ENCODE results near the gene PLSCR5. TPM values are rescaled to one million over a fixed set of nuclear protein-coding genes. Genes with fewer than 3 reads are reported as not detected.

Gene PLSCR5
- total and polyA plus RNA-seq, 2 donors (not counting 1 experiment from before 2014, with no cell fraction given) = not detected

DNA sequence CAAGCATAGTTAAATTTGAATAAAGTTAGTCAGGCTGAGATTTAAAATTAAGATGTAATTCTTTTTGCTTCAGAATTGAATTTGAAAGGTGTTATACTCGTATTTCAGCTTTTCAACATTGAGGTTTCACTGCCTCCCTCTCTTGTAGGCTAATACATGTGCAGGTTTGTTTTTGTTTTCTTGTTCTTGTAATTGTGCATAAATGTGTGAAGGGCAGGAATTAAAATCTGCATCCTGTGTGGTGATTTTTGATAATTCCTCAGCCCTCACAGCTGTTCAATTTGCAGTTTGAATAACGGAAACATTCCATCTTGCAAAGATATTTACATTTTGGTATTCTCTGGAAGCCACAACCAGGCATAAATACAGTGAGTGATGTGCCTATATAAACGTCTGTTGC lies 35.8 kb downstream of the PLSCR5 start:
- peak in 1 of 2 donors; percentile 6 for DNase-seq (ENCODE audit: low read depth in 2 of 2)
- no peak for TF ChIP-seq EZH2 (IDR thresholded peaks at IDR 0.05; ENCODE audit: low read length, missing control alignments)
- TF ChIP-seq, protein P1, sequence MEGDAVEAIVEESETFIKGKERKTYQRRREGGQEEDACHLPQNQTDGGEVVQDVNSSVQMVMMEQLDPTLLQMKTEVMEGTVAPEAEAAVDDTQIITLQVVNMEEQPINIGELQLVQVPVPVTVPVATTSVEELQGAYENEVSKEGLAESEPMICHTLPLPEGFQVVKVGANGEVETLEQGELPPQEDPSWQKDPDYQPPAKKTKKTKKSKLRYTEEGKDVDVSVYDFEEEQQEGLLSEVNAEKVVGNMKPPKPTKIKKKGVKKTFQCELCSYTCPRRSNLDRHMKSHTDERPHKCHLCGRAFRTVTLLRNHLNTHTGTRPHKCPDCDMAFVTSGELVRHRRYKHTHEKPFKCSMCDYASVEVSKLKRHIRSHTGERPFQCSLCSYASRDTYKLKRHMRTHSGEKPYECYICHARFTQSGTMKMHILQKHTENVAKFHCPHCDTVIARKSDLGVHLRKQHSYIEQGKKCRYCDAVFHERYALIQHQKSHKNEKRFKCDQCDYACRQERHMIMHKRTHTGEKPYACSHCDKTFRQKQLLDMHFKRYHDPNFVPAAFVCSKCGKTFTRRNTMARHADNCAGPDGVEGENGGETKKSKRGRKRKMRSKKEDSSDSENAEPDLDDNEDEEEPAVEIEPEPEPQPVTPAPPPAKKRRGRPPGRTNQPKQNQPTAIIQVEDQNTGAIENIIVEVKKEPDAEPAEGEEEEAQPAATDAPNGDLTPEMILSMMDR (conservative IDR thresholded peaks at IDR 0.05 in 1 of 2, IDR thresholded peaks at IDR 0.05 in 1 of 2; ENCODE audit: low read depth in 1 of 2, low read length in 2 of 2) = no peak
- Histone ChIP-seq H3K27me3 (ENCODE audit: control insufficient read depth, insufficient read depth, low read length) (no peaks in the 10 kb centered on the region), H3K9me3 (ENCODE audit: control insufficient read depth, insufficient read depth, low read depth, low read length) (no peaks in the 10 kb centered on the region), H3K4me3 (replicated peaks in 1 of 4; ENCODE audit: control extremely low read depth in 1 of 4, insufficient read depth in 1 of 4, low read depth in 3 of 4, low read length in 4 of 4) (no peak overlapping the region), H4K20me1 (ENCODE audit: control insufficient read depth, extremely low read depth, insufficient read depth, low read length) (no peaks in the 10 kb centered on the region), H3K9ac (ENCODE audit: insufficient read depth, low read length) (no peak overlapping the region), H3K79me2 (ENCODE audit: control insufficient read depth, insufficient read depth, low read length) (no peaks in the 10 kb centered on the region), H3K4me1 (ENCODE audit: control insufficient read depth, extremely low read depth, insufficient read depth, low read length) (no peaks in the 10 kb centered on the region), H2AFZ (ENCODE audit: low read length) (no peak overlapping the region), H3K4me2 (ENCODE audit: extremely low read depth, insufficient read depth, low read length) (peak overlapping the region; percentile 45), H3K27ac (ENCODE audit: insufficient read depth, low read length) (no peak overlapping the region), H3K36me3 (ENCODE audit: control insufficient read depth, insufficient read depth, low read length) (no peaks in the 10 kb centered on the region)

GRCh38 chr3:146566138-146566537 lies 39.0 kb downstream of the PLSCR5 start:
- Histone ChIP-seq H2AFZ (ENCODE audit: low read length) (no peak overlapping the region), H3K27ac (ENCODE audit: insufficient read depth, low read length) (no peak overlapping the region), H3K4me1 (ENCODE audit: control insufficient read depth, extremely low read depth, insufficient read depth, low read length) (no peaks in the 10 kb centered on the region), H3K79me2 (ENCODE audit: control insufficient read depth, insufficient read depth, low read length) (no peaks in the 10 kb centered on the region), H3K27me3 (ENCODE audit: control insufficient read depth, insufficient read depth, low read length) (no peaks in the 10 kb centered on the region), H3K9me3 (ENCODE audit: control insufficient read depth, insufficient read depth, low read depth, low read length) (no peaks in the 10 kb centered on the region), H3K9ac (ENCODE audit: insufficient read depth, low read length) (no peak overlapping the region), H3K36me3 (ENCODE audit: control insufficient read depth, insufficient read depth, low read length) (no peaks in the 10 kb centered on the region), H3K4me3 (replicated peaks in 1 of 4; ENCODE audit: control extremely low read depth in 1 of 4, insufficient read depth in 1 of 4, low read depth in 3 of 4, low read length in 4 of 4) (no peak overlapping the region), H4K20me1 (ENCODE audit: control insufficient read depth, extremely low read depth, insufficient read depth, low read length) (no peaks in the 10 kb centered on the region), H3K4me2 (ENCODE audit: extremely low read depth, insufficient read depth, low read length) (no peak overlapping the region)
- no peak for DNase-seq (ENCODE audit: low read depth in 2 of 2)
- TF ChIP-seq, protein P1 (conservative IDR thresholded peaks at IDR 0.05 in 1 of 2, IDR thresholded peaks at IDR 0.05 in 1 of 2; ENCODE audit: low read depth in 1 of 2, low read length in 2 of 2) = no peak
- no peak for TF ChIP-seq EZH2 (IDR thresholded peaks at IDR 0.05; ENCODE audit: low read length, missing control alignments)

DNA sequence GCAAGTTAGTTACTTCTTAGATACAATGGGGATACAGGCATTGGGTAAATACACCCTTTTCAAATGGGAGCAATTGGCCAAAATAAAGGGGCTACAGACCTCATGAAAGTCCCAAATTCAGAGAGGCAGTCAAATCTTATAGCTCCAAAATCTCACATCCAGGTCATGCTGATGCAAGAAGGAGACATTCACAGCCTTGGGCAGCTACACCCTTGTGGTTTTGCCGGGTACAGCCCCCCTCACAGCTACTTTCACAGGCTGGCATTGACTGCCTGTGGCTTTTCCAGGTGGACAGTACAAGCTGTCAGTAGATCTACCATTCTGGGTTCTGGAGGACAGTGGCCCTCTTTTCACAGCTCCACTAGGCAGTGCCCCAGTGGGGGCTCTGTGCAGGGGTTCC lies 43.3 kb downstream of the PLSCR5 start:
- DNase-seq (ENCODE audit: low read depth in 2 of 2) = peak in 1 of 2 donors; percentile 66
- H2AFZ ChIP-seq (ENCODE audit: low read length) = no peak overlapping the region
- no peak overlapping the region for H3K9ac ChIP-seq (ENCODE audit: insufficient read depth, low read length)
- TF ChIP-seq, protein P1 (conservative IDR thresholded peaks at IDR 0.05 in 1 of 2, IDR thresholded peaks at IDR 0.05 in 1 of 2; ENCODE audit: low read depth in 1 of 2, low read length in 2 of 2) = no peak
- TF ChIP-seq EZH2 (IDR thresholded peaks at IDR 0.05; ENCODE audit: low read length, missing control alignments) = no peak
- no peaks in the 10 kb centered on the region for H3K9me3 ChIP-seq (ENCODE audit: control insufficient read depth, insufficient read depth, low read depth, low read length)
- H3K4me1 ChIP-seq (ENCODE audit: control insufficient read depth, extremely low read depth, insufficient read depth, low read length) = no peaks in the 10 kb centered on the region
- H3K36me3 ChIP-seq (ENCODE audit: control insufficient read depth, insufficient read depth, low read length) = no peaks in the 10 kb centered on the region
- no peak overlapping the region for H3K27ac ChIP-seq (ENCODE audit: insufficient read depth, low read length)
- H3K27me3 ChIP-seq (ENCODE audit: control insufficient read depth, insufficient read depth, low read length) = no peaks in the 10 kb centered on the region
- no peak overlapping the region for H3K4me2 ChIP-seq (ENCODE audit: extremely low read depth, insufficient read depth, low read length)
- H3K79me2 ChIP-seq (ENCODE audit: control insufficient read depth, insufficient read depth, low read length) = no peaks in the 10 kb centered on the region
- H4K20me1 ChIP-seq (ENCODE audit: control insufficient read depth, extremely low read depth, insufficient read depth, low read length) = no peaks in the 10 kb centered on the region
- H3K4me3 ChIP-seq (replicated peaks in 1 of 4; ENCODE audit: control extremely low read depth in 1 of 4, insufficient read depth in 1 of 4, low read depth in 3 of 4, low read length in 4 of 4) = no peak overlapping the region

Data from fibroblast of lung (primary cell).